LNCaP clone FGC (cell line): ENCODE results near the gene LDLRAD4.

Experiments used
- DNase-seq: peaks from one replicate; pipeline ENCODE4 v3.0.0-alpha.2; 2011; ENCODE audit warnings: low read depth
- H3K4me3 ChIP-seq: 2 replicates; pipeline ENCODE4 v1.5.1; 2011; ENCODE audit warnings: mild to moderate bottlenecking, low read depth, low read length, control low read depth
- TF ChIP-seq, protein P1 (sequence below): IDR thresholded peaks from 2 replicates; pipeline ENCODE4 v1.5.1; 2012; ENCODE audit warnings: mild to moderate bottlenecking; ENCODE audit not compliant: control insufficient read depth, insufficient read depth; ENCODE audit errors: extremely low read depth

The LDLRAD4 gene

DNA sequence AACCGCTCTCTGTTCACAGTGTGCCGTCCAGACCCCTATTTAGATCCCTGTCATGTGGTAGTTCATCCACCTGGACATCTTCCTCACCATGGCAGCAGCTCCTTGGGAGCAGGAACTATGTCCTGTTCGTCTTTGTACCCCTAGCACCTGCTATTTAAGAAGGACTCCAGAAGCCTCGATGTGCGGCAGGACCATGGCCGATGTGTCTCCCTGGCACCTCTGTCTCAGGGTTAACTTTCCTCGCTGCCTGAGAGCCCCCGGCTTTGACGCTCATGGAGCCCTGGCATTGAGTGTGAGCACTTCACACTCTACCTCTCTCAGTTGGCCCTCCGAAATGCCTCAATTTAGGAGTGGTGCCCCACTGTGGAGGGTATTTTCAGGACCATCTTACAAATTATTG, 355.8 kb downstream of the LDLRAD4 start:
- TF ChIP-seq, protein P1, sequence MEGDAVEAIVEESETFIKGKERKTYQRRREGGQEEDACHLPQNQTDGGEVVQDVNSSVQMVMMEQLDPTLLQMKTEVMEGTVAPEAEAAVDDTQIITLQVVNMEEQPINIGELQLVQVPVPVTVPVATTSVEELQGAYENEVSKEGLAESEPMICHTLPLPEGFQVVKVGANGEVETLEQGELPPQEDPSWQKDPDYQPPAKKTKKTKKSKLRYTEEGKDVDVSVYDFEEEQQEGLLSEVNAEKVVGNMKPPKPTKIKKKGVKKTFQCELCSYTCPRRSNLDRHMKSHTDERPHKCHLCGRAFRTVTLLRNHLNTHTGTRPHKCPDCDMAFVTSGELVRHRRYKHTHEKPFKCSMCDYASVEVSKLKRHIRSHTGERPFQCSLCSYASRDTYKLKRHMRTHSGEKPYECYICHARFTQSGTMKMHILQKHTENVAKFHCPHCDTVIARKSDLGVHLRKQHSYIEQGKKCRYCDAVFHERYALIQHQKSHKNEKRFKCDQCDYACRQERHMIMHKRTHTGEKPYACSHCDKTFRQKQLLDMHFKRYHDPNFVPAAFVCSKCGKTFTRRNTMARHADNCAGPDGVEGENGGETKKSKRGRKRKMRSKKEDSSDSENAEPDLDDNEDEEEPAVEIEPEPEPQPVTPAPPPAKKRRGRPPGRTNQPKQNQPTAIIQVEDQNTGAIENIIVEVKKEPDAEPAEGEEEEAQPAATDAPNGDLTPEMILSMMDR, result no peak
- H3K4me3 ChIP-seq, result no peak overlapping the region
- no peak for DNase-seq

DNA sequence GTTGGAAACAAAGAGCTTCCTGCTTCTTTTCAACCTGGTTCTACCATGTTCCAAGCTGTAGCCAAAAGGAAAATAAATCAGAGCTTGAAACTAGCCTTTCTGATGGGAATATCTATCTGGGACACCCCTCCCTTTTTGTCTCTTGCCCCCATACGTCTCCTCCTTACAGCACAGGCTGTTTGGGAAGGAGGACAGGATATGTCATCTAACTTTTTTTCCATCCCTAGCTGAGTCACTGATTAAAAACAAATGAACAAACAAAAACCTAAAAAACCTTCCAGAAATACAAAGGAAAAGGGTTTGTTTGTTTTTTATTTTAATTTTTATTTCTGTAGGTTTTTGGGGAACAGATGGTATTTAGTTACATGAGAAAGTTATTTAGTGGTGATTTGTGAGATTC, 356.2 kb downstream of the LDLRAD4 start:
- no peak overlapping the region for H3K4me3 ChIP-seq
- TF ChIP-seq, protein P1, result no peak
- no peak for DNase-seq

DNA sequence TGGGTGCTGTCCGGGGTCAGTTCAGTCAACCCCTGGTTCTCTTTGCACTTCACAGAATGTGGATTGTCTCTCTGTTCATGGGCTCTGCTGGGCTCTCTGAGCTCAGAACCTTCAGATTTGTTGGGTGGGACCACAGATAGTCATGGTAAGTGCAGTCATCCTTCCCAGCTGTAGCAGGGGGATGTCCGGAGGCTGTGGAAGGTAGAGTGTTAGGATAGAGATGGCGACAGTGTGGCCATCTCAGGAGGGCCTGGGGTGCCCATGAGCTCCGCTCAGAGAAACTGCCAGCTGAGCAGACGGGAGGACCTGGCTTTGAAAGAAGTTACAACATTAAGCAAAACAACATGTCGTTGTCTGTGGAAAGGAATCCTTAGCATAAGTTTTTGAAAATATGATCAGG, 358.0 kb downstream of the LDLRAD4 start:
- DNase-seq, result no peak
- H3K4me3 ChIP-seq, result no peak overlapping the region
- TF ChIP-seq, protein P1, result no peak

DNA sequence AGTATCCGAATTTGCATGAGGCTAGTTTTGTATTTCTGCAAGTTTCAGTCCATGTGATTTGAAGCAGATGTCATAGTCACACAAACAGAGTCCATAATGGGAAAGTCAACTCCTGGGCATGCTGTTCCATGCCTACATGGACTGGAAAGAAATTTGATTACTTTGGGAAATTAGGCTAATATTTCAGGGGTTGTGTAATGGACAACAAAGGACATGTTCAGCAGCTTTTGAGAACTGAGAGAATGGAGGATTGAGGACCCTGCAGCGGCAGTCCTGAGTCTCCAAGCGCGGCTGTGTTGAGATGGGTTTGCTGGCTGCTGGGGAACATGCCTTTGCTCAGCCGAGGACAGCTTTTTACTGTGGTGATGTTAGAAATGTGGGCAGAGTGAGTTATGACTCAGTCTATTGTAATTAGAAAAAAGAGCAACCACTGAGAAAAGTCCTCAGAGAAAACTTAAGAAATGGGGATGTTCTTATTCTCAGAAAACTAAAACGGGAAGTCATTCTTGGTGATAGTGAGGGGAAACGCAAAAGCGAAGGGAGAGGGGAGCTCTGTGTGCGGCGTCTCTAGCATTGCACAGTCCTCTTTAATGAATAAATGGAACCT, 358.6 kb downstream of the LDLRAD4 start:
- H3K4me3 ChIP-seq, result no peak overlapping the region
- TF ChIP-seq, protein P1, result no peak

DNA sequence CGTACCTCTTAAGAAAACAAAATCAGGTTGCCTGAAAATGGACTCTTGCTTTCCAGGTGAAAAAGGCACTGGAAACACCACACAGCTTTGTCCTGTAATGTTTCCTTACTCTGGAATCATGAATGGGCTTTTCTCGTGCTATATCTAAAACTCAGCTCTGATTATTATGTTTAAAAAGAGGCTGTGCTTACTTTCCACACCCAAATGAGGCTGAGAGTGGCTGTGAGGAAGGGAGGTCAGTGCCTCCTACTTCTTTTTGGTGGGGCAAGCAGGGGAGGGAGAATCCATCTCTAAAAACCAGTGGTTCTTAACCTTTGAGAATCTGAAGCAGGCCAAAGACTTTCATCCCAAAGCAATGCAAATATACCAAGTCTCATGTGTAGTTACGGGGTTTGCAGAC, 359.2 kb downstream of the LDLRAD4 start:
- no peak overlapping the region for H3K4me3 ChIP-seq
- no peak for DNase-seq
- TF ChIP-seq, protein P1, result no peak

More for the DNA sequence above, 358.6 kb downstream of the LDLRAD4 start:
- no peak for DNase-seq

DNA sequence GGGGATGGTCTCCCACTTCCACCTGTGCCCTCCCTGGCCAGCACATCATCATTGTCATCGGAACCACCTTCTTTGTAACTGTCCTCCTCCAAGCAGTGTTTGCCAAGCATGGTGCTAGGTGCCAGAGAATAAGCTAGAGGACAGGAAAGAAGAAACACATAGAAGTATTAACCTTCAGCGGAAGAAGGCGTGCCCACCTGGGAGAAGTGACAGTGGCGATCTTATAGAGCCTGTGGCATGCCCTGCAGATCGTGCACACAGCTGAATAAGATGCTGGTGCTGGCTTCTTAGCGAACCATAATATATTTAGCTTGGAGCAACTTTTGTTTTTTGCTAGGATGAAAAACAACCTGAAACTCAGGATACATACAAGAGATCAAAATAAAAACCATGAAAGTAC, 359.8 kb downstream of the LDLRAD4 start:
- no peak overlapping the region for H3K4me3 ChIP-seq
- TF ChIP-seq, protein P1, result no peak
- DNase-seq, result no peak

DNA sequence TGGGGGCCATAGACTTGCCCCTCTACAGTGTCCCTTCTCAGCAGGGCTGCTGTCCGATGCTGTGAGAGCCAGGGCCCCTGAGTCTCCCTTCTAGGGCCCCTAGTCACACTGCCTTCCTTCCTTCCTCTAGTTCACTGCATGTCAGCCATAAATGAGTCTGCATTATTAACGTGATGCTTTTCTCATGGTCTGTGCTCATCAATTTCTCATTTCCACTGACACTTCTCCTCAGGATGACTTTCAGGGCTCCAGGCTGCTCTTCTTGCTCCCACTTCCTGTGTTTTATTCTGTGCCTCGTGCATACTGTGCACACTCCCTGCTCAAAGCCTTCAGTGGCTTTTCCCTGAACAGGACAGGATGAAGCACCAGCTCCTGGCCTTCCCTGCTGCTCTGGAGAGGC, 361.3 kb downstream of the LDLRAD4 start:
- H3K4me3 ChIP-seq, result no peak overlapping the region
- no peak for DNase-seq
- TF ChIP-seq, protein P1, result no peak
